AG04450 (cell line): ENCODE data around the gene EPHA4. TPM values are rescaled to one million over a fixed set of nuclear protein-coding genes. Genes with fewer than 3 reads are reported as not detected.
A peak's percentile ranks its signal among the peaks of the same experiment; 100 is the strongest.

ENCODE experiments used
- CTCF ChIA-PET: fragments of 300-600, 350-600 bp; formaldehyde crosslinking; extraction: SDS; loops from one replicate; lab custom pipeline; 2022; ENCODE audit warnings: antibody characterized with exemption, inconsistent platforms; lab: Charles Lee
- POLR2A ChIA-PET: fragments of 350-600 bp; formaldehyde crosslinking; extraction: SDS; loops from one replicate; lab custom pipeline; 2021; ENCODE audit warnings: antibody characterized with exemption, inconsistent platforms; lab: Yijun Ruan, JAX
- DNase-seq: peaks from one replicate; pipeline ENCODE4 v3.0.0-alpha.2; 2011; ENCODE audit warnings: low read depth, low spot score
- H3K27ac ChIP-seq: one replicate; pipeline ENCODE4 v1.5.1; 2012; ENCODE audit warnings: low read depth, low read length, control low read depth
- H3K27me3 ChIP-seq: one replicate; pipeline ENCODE4 v1.6.0; 2012; ENCODE audit warnings: low read length; ENCODE audit not compliant: control insufficient read depth, insufficient read depth
- H3K4me3 ChIP-seq: 2 replicates; pipeline ENCODE4 v1.5.1; 2011; ENCODE audit warnings: mild to moderate bottlenecking, low read depth, low read length, control low read depth
- H3K9me3 ChIP-seq: 2 replicates; pipeline ENCODE4 v1.5.1; 2012; ENCODE audit warnings: low read length; ENCODE audit not compliant: control insufficient read depth, insufficient read depth
- CTCF ChIP-seq: IDR thresholded peaks from 2 replicates; pipeline ENCODE4 v1.5.1; 2011; ENCODE audit warnings: low read depth, low read length, control low read depth, inconsistent platforms
- polyA plus RNA-seq: library from polyadenylated mRNA; depleted of rRNA; stranded (reverse); fragments of >200 nt; gene quantifications from 2 replicates; pipeline ENCODE4 v1.2.3, GENCODE V29; 2011

EPHA4 gene
- polyA plus RNA-seq, 1 experiment: 37.9 TPM

GRCh38 chr2:221535824-221536223, 36.3 kb downstream of the EPHA4 start:
- CTCF ChIA-PET: no interaction called here
- POLR2A ChIA-PET: no interaction called here

GRCh38 chr2:221533299-221533698, 38.8 kb downstream of the EPHA4 start:
- POLR2A ChIA-PET: no interaction called here
- Histone ChIP-seq H3K4me3 (no peak overlapping the region), H3K27ac (no peak overlapping the region), H3K9me3 (no peaks in the 10 kb centered on the region), H3K27me3 (no peaks in the 10 kb centered on the region)
- no peak for DNase-seq
- TF ChIP-seq CTCF: no peak
- CTCF ChIA-PET: no interaction called here

More at GRCh38 chr2:221535824-221536223, 36.3 kb downstream of the EPHA4 start:
- DNase-seq: no peak
- Histone ChIP-seq H3K27me3 (no peaks in the 10 kb centered on the region), H3K27ac (no peak overlapping the region), H3K4me3 (no peak overlapping the region), H3K9me3 (no peaks in the 10 kb centered on the region)
- no peak for TF ChIP-seq CTCF

- ChIA-PET CTCF (interaction anchor here (1.0 kb wide), 1 partner anchor 40 kb away, joined by 4 read pairs; no protein-coding TSS in a partner anchor), POLR2A (no interaction called here)
- no peak for DNase-seq
- no peak overlapping the region for H3K27ac ChIP-seq
- no peaks in the 10 kb centered on the region for H3K27me3 ChIP-seq
- H3K4me3 ChIP-seq: no peak overlapping the region
- TF ChIP-seq CTCF: no peak
- H3K9me3 ChIP-seq: no peaks in the 10 kb centered on the region
Measured at GRCh38 chr2:221532641-221533040, 39.5 kb downstream of the EPHA4 start.

GRCh38 chr2:221530653-221531037, 41.5 kb downstream of the EPHA4 start:
- ChIA-PET CTCF (interaction anchor here (1.3 kb wide), 1 partner anchor 9 kb away, joined by 3 read pairs; no protein-coding TSS in a partner anchor), POLR2A (interaction anchor here (0.7 to 0.9 kb wide), 2 partner anchors 943 to 1860 kb away, joined by 3 to 4 read pairs; no protein-coding TSS in a partner anchor)
- no peak for TF ChIP-seq CTCF
- Histone ChIP-seq H3K9me3 (no peaks in the 10 kb centered on the region), H3K27me3 (no peaks in the 10 kb centered on the region), H3K27ac (peak overlapping the region; percentile 71), H3K4me3 (no peak overlapping the region)
- DNase-seq: no peak

GRCh38 chr2:221529943-221530652, 42.0 kb downstream of the EPHA4 start:
- ChIA-PET CTCF (no interaction called here), POLR2A (interaction anchor here (0.7 to 0.9 kb wide), 2 partner anchors 943 to 1859 kb away, joined by 3 to 4 read pairs; no protein-coding TSS in a partner anchor)
- peak overlapping the region; percentile 71 for H3K27ac ChIP-seq
- peak overlapping the region; percentile 12; the same call in 1 of the 2 replicates for H3K4me3 ChIP-seq
- no peaks in the 10 kb centered on the region for H3K9me3 ChIP-seq
- DNase-seq: peak; percentile 63
- TF ChIP-seq CTCF: no peak
- H3K27me3 ChIP-seq: no peaks in the 10 kb centered on the region
